WI38 (cell line): ENCODE data around the gene CPSF7.
A peak's percentile ranks its signal among the peaks of the same experiment; 100 is the strongest.

Experiments
- H3K4me3 ChIP-seq: 2 replicates; pipeline ENCODE4 v1.5.1; 2011; ENCODE audit warnings: low read depth, mild to moderate bottlenecking, control low read depth, low read length
- CTCF ChIP-seq: IDR thresholded peaks from 2 replicates; pipeline ENCODE4 v1.5.1; 2012; ENCODE audit warnings: low read depth, mild to moderate bottlenecking, control low read depth, low read length

The CPSF7 gene, protein sequence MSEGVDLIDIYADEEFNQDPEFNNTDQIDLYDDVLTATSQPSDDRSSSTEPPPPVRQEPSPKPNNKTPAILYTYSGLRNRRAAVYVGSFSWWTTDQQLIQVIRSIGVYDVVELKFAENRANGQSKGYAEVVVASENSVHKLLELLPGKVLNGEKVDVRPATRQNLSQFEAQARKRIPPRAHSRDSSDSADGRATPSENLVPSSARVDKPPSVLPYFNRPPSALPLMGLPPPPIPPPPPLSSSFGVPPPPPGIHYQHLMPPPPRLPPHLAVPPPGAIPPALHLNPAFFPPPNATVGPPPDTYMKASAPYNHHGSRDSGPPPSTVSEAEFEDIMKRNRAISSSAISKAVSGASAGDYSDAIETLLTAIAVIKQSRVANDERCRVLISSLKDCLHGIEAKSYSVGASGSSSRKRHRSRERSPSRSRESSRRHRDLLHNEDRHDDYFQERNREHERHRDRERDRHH

GRCh38 chr11:61429691-61430582 is at the start of gene CPSF7, which contains the start of gene SDHAF2:
CPSF7 (minus strand) TSS chr11:61429975; CDS start chr11:61429235, 740 bp downstream.
SDHAF2 (plus strand) TSS chr11:61430124; CDS start chr11:61430147, 23 bp downstream.
- peak within 1 kb of the TSS; percentile 99 for H3K4me3 ChIP-seq
- no peak for TF ChIP-seq CTCF

DNA sequence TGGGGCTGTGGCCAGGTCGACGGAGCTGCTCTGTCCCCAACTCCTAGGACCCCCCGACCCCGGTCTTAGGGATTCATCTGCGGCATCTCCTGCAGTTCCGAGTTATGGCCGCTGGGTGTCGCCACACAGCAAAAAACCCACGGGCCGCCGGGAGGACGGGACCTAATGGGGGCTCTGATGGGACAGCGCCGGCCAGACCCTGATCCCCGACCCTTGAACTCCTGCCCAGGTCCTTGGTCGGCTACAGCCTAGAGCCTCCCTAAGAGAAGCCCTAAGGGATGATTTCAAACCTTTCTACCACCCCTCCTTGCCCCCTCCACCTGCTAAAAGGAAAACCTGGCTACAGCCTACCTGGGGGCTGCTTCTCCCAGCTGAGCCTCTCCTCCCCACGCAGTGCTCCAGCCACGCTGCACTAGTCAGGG is 48.0 kb upstream of the CPSF7 start:
- TF ChIP-seq CTCF = peak; percentile 95
- H3K4me3 ChIP-seq = no peak overlapping the region

- TF ChIP-seq CTCF = no peak
- no peak overlapping the region for H3K4me3 ChIP-seq
Measured at GRCh38 chr11:61477126-61477525, 47.4 kb upstream of the CPSF7 start.

GRCh38 chr11:61476371-61476770 is 46.6 kb upstream of the CPSF7 start:
- TF ChIP-seq CTCF = no peak
- no peak overlapping the region for H3K4me3 ChIP-seq

DNA sequence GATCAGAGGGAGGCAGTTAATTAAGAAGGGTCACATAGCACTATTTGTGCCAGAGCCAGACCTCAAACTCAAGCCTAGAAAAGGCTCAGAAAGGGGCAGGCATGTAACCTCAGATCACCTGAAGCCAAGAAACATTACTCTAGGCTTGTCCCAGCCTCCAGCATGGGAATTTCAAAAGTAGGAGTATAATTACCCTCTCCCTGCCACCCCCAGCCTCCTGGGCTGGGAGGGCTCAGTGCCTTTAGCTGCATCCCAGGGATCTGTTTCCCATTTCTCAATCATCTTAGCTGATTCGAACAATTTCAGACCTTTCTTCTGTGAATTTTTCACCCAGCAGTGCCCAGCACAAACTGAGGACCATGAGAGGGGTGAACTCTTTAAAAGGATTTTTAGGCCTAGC is 45.7 kb upstream of the CPSF7 start:
- TF ChIP-seq CTCF = no peak
- no peak overlapping the region for H3K4me3 ChIP-seq

- TF ChIP-seq CTCF = no peak
Measured at GRCh38 chr11:61474013-61474643, 44.4 kb upstream of the CPSF7 start.

More at GRCh38 chr11:61474013-61474643, 44.4 kb upstream of the CPSF7 start:
- no peak overlapping the region for H3K4me3 ChIP-seq
